IMR-90 (cell line): ENCODE results near the gene ZNF426. TPM values are rescaled to one million over a fixed set of nuclear protein-coding genes. Genes with fewer than 3 reads are reported as not detected.

Experiments used
- ATAC-seq: fragments of 200-7000 bp; cut with Tn5 transposase; 2 replicates; pipeline ENCODE4 v1.9.1; 2020; ENCODE audit warnings: low read depth, mild to moderate bottlenecking, moderate library complexity
- BruUV-seq: library from RNA; stranded (reverse); fragments of 400-500 nt; replicated peaks from 2 replicates; lab custom pipeline; 2021; lab: Mats Ljungman, UMichigan
- CTCF ChIA-PET: fragments of 300-600 bp; formaldehyde crosslinking; extraction: SDS; loops from one replicate; lab custom pipeline; 2021; ENCODE audit warnings: antibody characterized with exemption; lab: Yijun Ruan, JAX
- POLR2A ChIA-PET: fragments of 300-600 bp; sonication (Branson Sonifier 250); formaldehyde crosslinking; loops from one replicate; lab custom pipeline; 2022; ENCODE audit warnings: antibody characterized with exemption; ENCODE audit not compliant: unreplicated experiment; lab: Charles Lee
- DNase-seq: peaks from one replicate; pipeline ENCODE4 v3.0.0; 2013
- H2AFZ ChIP-seq: replicated peaks from 2 replicates; pipeline ENCODE3; 2013; ENCODE audit warnings: low read length, mild to moderate bottlenecking; ENCODE audit not compliant: poor library complexity
- H2AK5ac ChIP-seq: 2 replicates; pipeline ENCODE4 v1.6.1; 2013; ENCODE audit warnings: low read depth, low read length, inconsistent platforms
- H2AK9ac ChIP-seq: replicated peaks from 2 replicates; pipeline ENCODE3; 2013; ENCODE audit warnings: mild to moderate bottlenecking, low read depth, low read length, moderate library complexity; ENCODE audit not compliant: poor library complexity
- H2BK120ac ChIP-seq: 2 replicates; pipeline ENCODE4 v1.6.1; 2013; ENCODE audit warnings: low read depth, low read length, inconsistent platforms
- H2BK15ac ChIP-seq: 3 replicates; pipeline ENCODE4 v1.6.1; 2013; ENCODE audit warnings: low read depth, low read length, inconsistent platforms
- H2BK20ac ChIP-seq: 2 replicates; pipeline ENCODE4 v1.6.1; 2013; ENCODE audit warnings: low read depth, mild to moderate bottlenecking, inconsistent platforms, low read length, moderate library complexity
- H2BK5ac ChIP-seq: 2 replicates; pipeline ENCODE4 v1.6.1; 2013; ENCODE audit warnings: mild to moderate bottlenecking, low read depth, low read length, inconsistent platforms; ENCODE audit not compliant: poor library complexity, severe bottlenecking
- H3K14ac ChIP-seq: replicated peaks from 2 replicates; pipeline ENCODE4 v1.6.1; 2013; ENCODE audit warnings: low read depth, low read length, inconsistent platforms
- H3K18ac ChIP-seq: 2 replicates; pipeline ENCODE4 v1.6.1; 2013; ENCODE audit warnings: low read depth, low read length, control low read depth
- H3K23ac ChIP-seq: 2 replicates; pipeline ENCODE4 v1.6.1; 2013; ENCODE audit warnings: low read depth, low read length, inconsistent platforms
- H3K27ac ChIP-seq: 2 replicates; pipeline ENCODE4 v1.5.1; 2013; ENCODE audit warnings: mild to moderate bottlenecking, control low read depth, low read length; ENCODE audit not compliant: insufficient read depth
- H3K27me3 ChIP-seq: 2 replicates; pipeline ENCODE4 v1.6.1; 2013; ENCODE audit warnings: low read length; ENCODE audit not compliant: control insufficient read depth, insufficient read depth
- H3K36me3 ChIP-seq: 2 replicates; pipeline ENCODE4 v1.6.1; 2013; ENCODE audit warnings: low read length, mixed read lengths; ENCODE audit not compliant: control insufficient read depth, insufficient read depth
- H3K4ac ChIP-seq: 2 replicates; pipeline ENCODE4 v1.6.1; 2013; ENCODE audit warnings: low read depth, low read length, inconsistent platforms
- H3K4me1 ChIP-seq: 2 replicates; pipeline ENCODE4 v1.6.1; 2013; ENCODE audit warnings: low read length, mixed read lengths; ENCODE audit not compliant: control insufficient read depth, insufficient read depth
- H3K4me2 ChIP-seq: 2 replicates; pipeline ENCODE4 v1.6.1; 2013; ENCODE audit warnings: low read depth, mild to moderate bottlenecking, control low read depth, low read length, moderate library complexity
- H3K4me3 ChIP-seq: 2 replicates; pipeline ENCODE4 v1.5.1; 2013; ENCODE audit warnings: low read depth, mild to moderate bottlenecking, control low read depth, low read length, moderate library complexity; ENCODE audit not compliant: insufficient read depth
- H3K56ac ChIP-seq: 2 replicates; pipeline ENCODE4 v1.6.1; 2013; ENCODE audit warnings: low read length, inconsistent platforms; ENCODE audit not compliant: insufficient read depth; ENCODE audit errors: extremely low read depth
- H3K79me1 ChIP-seq, 2 experiments: 2 replicates each; pipeline ENCODE4 v1.6.1; 2013; ENCODE audit warnings: low read length in 2 of 2, inconsistent platforms in 1 of 2, low read depth in 1 of 2
- H3K9ac ChIP-seq: 2 replicates; pipeline ENCODE4 v1.6.1; 2013; ENCODE audit warnings: low read depth, low read length, control low read depth
- H3K9me1 ChIP-seq: 2 replicates; pipeline ENCODE4 v1.6.1; 2013; ENCODE audit warnings: low read length, inconsistent platforms; ENCODE audit not compliant: insufficient read depth
- H3K9me3 ChIP-seq: 2 replicates; pipeline ENCODE4 v1.6.1; 2013; ENCODE audit warnings: low read length; ENCODE audit not compliant: control insufficient read depth, insufficient read depth
- H4K20me1 ChIP-seq: 2 replicates; pipeline ENCODE4 v1.6.1; 2013; ENCODE audit warnings: low read length, inconsistent platforms; ENCODE audit not compliant: insufficient read depth
- H4K5ac ChIP-seq: 2 replicates; pipeline ENCODE4 v1.6.1; 2013; ENCODE audit warnings: mild to moderate bottlenecking, low read depth, low read length, control low read depth
- H4K8ac ChIP-seq, 2 experiments: 2 replicates each; pipeline ENCODE4 v1.6.1; 2013; ENCODE audit warnings: low read depth in 2 of 2, low read length in 2 of 2, control low read depth in 1 of 2, inconsistent platforms in 1 of 2
- H4K91ac ChIP-seq: 2 replicates; pipeline ENCODE4 v1.6.1; 2013; ENCODE audit warnings: low read depth, low read length, inconsistent platforms; ENCODE audit not compliant: insufficient read depth
- BHLHE40 ChIP-seq: fragments of 150-350 bp; IDR thresholded peaks from 2 replicates; pipeline ENCODE4 v1.6.1; 2016; ENCODE audit warnings: mild to moderate bottlenecking, low read depth, low read length
- CEBPB ChIP-seq: IDR thresholded peaks from 2 replicates; pipeline ENCODE4 v1.6.1; 2012; ENCODE audit warnings: low read depth, low read length, improper control_type of control experiment
- ELK1 ChIP-seq: fragments of 150-350 bp; IDR thresholded peaks from 2 replicates; pipeline ENCODE4 v1.6.1; 2016; ENCODE audit warnings: low read depth, mild to moderate bottlenecking, low read length, moderate library complexity, borderline replicate concordance
- NFE2L2 ChIP-seq: fragments of 150-350 bp; IDR thresholded peaks from 2 replicates; pipeline ENCODE4 v1.6.1; 2016; ENCODE audit warnings: low read depth, mild to moderate bottlenecking, low read length
- RFX5 ChIP-seq: IDR thresholded peaks from 2 replicates; pipeline ENCODE4 v1.8.0; 2012; ENCODE audit warnings: low read depth, mild to moderate bottlenecking, low read length, moderate library complexity
- WGBS, 2 experiments: methylation state at CpG; one replicate each; pipeline versions ENCODE4 v1.1.5 to v1.1.7; 2013; ENCODE audit warnings: missing lambda C conversion rate in 2 of 2; ENCODE audit not compliant: insufficient read length in 1 of 2; ENCODE audit errors: extremely low coverage in 2 of 2; 5-methylcytosine and 5-hydroxymethylcytosine counted together
- dilution Hi-C: fragments of 300-500 bp; cut with HindIII; formaldehyde crosslinking; loops from one replicate; pipeline ENCODE4 v1.14.3; 2018; ENCODE audit warnings: low sequenced_read_pairs; ENCODE audit not compliant: unreplicated experiment
- in situ Hi-C: fragments of 300-500 bp; cut with MboI; formaldehyde crosslinking; loops from 3 replicates; pipeline ENCODE4 v1.14.3; 2019; ENCODE audit warnings: low sequenced_read_pairs, inconsistent platforms, mixed read lengths
- intact Hi-C: fragments of 100-400 bp; cut with micrococcal nuclease; formaldehyde crosslinking; loops from 2 replicates; pipeline ENCODE4 v1.10.0; 2022
- polyA plus RNA-seq, 3 experiments: library from polyadenylated mRNA; depleted of rRNA; stranded (reverse); fragments of >200 nt; gene quantifications; 2 replicates each; pipeline ENCODE4 v1.2.3, GENCODE V29; 2012; ENCODE audit warnings: low replicate concordance in 1 of 3
- total RNA-seq: library from RNA; depleted of rRNA; stranded (reverse); fragments of >200 nt; gene quantifications from 2 replicates; pipeline ENCODE4 v1.2.3, GENCODE V29; 2012

The ZNF426 gene
- total and polyA plus RNA-seq, 2 of the 4 experiments (the other 2 are of a cell fraction), result 4.4 to 30.1 TPM

GRCh38 chr19:9507285-9507684 lies 31.2 kb downstream of the ZNF426 start:
- ATAC-seq, result no peak

More at GRCh38 chr19:9507285-9507684, 31.2 kb downstream of the ZNF426 start:
- Histone ChIP-seq H3K79me1 (no peaks in the 10 kb centered on the region), H3K18ac (no peak overlapping the region), H3K9me3 (peaks cover 15% of the 10 kb centered on the region), H2AFZ (no peak overlapping the region), H4K91ac (no peak overlapping the region), H2BK20ac (no peak overlapping the region), H3K9me1 (no peaks in the 10 kb centered on the region), H3K36me3 (no peaks in the 10 kb centered on the region), H3K27ac (no peak overlapping the region), H3K56ac (no peak overlapping the region), H2BK5ac (no peak overlapping the region), H3K4ac (no peak overlapping the region), H4K5ac (no peak overlapping the region), H2AK5ac (no peak overlapping the region), H3K27me3 (no peaks in the 10 kb centered on the region), H3K4me2 (no peak overlapping the region), H3K23ac (no peak overlapping the region), H2BK15ac (no peak overlapping the region), H2AK9ac (no peak overlapping the region), H4K20me1 (no peaks in the 10 kb centered on the region), H3K9ac (no peak overlapping the region), H4K8ac (no peak overlapping the region), H3K4me1 (no peaks in the 10 kb centered on the region), H2BK120ac (no peak overlapping the region), H3K14ac (no peak overlapping the region), H3K4me3 (no peak overlapping the region)
- no TSS peak for BruUV-seq
- no CpG with 5 or more reads among the region's 3 CpGs for WGBS, 2 experiments
- CTCF ChIA-PET, result interaction anchor here (0.7 kb wide), 1 partner anchor 302 kb away, joined by 3 read pairs; no protein-coding TSS in a partner anchor
- intact Hi-C loops (no loop called here), in situ Hi-C loops (no loop called here), dilution Hi-C loops (no loop called here)
- DNase-seq, result no peak
- no peak for TF ChIP-seq BHLHE40
- TF ChIP-seq NFE2L2, result no peak
- TF ChIP-seq ELK1, result no peak
- TF ChIP-seq RFX5, result no peak
- no peak for TF ChIP-seq CEBPB
- POLR2A ChIA-PET, result no interaction called here
